GM19395 (cell line): Measurements from ENCODE around the gene IFT25.
A peak's percentile ranks its signal among the peaks of the same experiment; 100 is the strongest.
"Not testable (repeated sequence)": the region's sequence is repeated elsewhere in the genome, so short reads cannot be mapped to it uniquely, and the experiment has no call there.

Experiments used
- ATAC-seq: cut with Tn5 transposase; IDR thresholded peaks from one replicate; pipeline ENCODE4 v1.9.1; 2021; ENCODE audit warnings: mild to moderate bottlenecking, moderate library complexity; ENCODE audit not compliant: unreplicated experiment

The IFT25 gene

DNA sequence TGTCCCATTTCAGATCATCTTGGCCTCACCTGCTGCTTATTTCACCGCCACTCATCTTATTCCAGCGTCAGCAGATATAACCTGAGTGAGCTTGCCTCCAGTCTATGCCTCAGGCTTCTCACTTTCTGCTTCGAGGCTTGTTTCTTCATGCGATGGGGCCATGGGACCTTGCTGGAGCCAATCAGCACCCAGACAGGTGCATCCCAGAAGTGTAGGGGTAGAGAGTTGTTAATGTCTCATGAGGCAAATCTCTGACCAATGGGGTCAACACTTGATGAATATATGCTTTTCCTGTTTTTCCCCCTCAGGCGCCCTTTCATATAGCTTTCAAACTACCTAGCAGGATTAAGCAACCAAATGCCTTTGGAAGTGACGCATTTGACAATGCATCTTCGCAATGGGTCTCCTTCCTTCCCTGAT lies 55.0 kb downstream of the IFT25 start:
- ATAC-seq: peak; percentile 19

DNA sequence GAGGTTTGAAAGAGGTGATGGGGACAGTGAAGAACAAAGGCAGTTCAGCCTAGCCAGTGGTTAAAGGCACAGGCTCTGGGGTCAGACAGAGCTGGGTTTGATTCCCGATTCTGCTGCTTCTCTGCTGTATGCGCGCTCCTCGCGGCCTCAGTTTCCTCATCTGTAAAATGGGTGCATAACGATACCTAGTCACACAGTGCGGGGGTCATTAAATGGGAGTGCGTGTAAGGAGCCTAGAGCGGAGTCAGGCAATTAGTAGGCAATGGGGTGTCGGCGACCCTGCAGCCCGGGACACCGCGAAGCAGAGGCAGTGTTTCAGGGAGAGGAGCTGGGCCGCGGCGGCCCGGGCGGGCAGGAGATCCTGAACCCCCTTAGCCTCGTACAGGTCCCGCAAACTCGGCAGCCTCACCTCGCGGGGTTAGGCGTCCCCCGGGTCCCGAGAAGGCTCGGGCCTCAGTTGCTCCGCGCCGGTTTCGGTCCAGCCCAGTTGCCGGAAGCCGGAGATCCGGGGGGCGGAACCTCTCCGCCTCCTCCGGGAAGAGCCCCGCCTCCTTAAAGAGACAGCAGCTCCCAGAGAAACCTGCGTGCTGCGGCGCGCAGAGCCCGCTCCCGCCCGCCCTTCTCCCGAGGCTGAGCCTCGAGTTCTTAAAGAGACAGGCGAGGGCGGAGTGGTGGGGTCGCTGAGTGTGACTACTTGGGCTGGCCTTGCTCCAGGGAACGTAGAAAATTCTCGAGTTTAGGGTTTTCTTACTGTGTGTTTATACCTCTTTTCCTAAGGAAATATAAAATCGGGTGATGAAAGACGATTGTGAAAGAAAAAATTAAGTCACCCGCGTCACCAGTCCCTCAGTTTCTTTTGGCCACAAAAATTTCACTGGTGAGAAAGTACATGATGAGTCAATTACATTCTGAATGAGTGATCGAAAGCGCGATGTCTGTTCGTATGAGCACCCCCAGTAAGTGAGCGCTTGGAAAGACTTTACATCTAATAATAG lies 55.9 kb downstream of the IFT25 start, which contains the start of gene YIPF1:
TSS of gene YIPF1 (minus strand) at position 494 of the 995 bp plus-strand sequence. CDS start 860 bp downstream, outside the sequence.
- ATAC-seq: peak; percentile 84

DNA sequence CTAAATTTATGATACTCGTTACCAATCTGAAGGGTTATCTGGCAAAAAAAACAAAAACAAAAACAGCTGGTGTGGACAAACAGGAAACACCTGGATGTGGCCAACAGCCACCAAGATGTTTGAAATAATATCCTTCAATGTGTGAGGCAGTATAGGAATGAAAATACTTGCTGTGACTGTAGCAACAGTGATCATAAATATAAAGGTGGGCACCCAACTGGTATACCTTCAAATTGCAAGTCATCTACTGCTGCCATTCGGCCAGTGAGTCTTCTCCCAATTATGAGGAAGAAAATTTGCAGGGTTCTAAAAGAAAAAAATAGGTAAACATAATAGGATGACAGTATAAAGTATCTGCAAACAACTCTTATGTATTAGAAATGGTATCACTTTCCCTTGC lies 56.8 kb downstream of the IFT25 start:
- ATAC-seq: no peak

DNA sequence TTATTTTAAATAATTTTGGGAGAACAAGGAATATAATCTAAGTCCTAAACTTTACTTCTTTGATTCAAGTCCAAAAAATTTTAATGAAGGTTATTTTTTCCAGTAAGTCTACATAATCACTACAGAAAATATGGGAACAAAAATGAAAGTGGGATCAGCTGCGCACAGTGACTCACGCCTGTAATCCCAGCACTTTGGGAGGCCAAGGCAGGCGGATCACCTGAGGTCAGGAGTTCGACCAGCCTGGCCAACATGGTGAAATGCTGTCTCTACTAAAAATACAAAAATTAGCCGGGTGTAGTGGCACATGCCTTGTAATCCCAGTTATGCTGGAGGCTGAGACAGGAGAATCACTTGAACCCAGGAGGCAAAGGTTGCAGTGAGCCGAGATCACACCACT lies 61.9 kb downstream of the IFT25 start:
- not testable (repeated sequence) for ATAC-seq

DNA sequence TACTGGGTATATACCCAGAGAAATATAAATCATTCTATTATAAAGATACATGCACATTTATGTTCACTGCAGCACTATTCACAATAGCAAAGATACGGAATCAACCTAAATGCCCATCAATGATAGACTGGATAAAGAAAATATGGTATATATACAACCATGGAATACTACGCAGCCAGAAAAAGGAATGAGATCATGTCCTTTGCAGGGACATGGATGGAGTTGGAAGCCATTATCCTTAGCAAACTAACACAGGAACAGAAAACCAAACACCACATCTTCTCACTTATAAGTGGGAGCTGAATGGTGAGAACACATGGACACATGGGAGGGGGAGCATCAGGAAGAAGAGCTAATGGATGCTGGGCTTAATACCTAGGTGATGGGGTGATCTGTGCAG lies 63.6 kb downstream of the IFT25 start:
- ATAC-seq: not testable (repeated sequence)

DNA sequence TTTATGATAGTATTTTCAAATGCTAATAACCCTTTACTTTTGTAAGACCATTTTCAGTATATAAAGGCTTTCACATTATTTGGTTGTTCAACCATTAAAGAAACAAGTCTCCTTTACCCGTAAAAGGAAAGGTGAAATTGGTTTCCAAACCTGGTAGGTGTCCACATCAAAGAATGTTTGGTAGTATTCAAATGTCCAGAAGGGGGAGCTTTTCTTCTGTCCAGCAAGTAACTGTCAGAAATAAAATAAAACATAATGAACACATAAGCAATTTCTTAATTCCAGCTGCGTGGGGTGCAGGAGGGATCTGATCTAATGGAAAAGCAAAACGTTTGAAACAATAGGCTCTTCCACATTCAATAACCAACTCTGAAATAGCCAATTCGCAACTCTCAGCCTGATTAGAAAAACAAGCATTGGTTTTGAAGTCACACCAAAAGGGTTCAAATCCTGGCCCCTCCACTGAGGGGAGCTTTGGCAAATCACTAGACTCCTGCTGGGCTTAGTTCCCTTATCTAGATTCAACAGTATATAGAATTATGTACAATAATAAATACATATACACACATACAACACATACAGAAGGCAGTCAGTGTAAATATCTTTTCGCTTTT lies 66.9 kb downstream of the IFT25 start:
- no peak for ATAC-seq

DNA sequence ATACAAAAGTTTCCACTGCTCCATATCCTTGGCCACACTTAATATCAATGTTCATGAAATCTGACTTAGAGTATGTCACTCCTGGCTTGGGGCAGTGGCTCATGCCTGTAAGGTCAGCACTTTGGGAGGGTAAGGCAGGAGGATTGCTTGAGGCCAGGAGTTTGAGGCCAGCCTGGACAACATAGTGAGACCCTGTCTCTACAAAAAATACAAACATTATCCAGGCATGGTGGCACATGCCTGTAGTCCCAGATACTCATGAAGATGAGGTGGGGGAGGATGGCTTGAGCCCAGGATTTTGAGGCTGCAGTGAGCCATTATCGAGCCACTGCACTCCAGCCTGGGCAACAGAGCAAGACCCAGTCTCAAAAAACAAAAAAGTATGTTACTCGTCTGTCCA lies 70.3 kb downstream of the IFT25 start:
- ATAC-seq: not testable (repeated sequence)

DNA sequence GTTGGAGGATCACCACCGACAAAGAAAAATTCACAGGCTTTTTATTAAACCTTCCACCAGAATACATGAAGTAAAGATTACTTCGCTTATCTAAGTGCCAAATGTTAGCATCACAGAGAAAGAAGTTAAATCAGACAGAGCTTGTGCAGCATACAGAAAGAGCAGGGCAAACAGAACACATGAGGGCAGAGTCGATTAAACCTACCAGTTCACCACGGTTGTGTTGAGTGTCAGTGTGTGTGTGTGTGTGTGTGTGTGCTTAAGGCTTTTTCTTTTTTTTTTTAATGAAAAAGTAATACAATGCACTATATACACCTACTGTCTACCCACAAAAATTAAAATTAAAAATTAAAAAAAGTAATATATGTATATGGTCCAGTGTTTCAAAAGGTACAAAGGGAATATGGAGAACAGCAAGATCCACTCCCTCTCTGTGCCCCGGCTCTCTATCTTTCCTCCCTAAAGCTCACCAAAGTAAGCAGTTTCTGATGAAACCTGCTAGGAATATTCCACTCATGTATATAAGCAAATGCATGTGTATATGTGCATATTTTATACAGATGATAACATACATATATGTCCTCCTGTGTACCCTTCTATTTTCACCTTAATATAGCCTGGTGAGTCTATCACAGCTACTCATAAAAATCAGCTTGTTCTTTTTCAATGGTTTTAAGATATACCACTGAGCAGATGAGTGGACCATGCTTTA lies 73.6 kb downstream of the IFT25 start:
- no peak for ATAC-seq
